Measurements from ENCODE around the gene IGHMBP2. TPM values are rescaled to one million over a fixed set of nuclear protein-coding genes. Genes with fewer than 3 reads are reported as not detected.

The IGHMBP2 gene
- total and polyA plus RNA-seq, 2 of the 8 experiments (the other 6 are each of a cell fraction or from before 2014, with no cell fraction given) = 8.4 to 17.6 TPM

DNA sequence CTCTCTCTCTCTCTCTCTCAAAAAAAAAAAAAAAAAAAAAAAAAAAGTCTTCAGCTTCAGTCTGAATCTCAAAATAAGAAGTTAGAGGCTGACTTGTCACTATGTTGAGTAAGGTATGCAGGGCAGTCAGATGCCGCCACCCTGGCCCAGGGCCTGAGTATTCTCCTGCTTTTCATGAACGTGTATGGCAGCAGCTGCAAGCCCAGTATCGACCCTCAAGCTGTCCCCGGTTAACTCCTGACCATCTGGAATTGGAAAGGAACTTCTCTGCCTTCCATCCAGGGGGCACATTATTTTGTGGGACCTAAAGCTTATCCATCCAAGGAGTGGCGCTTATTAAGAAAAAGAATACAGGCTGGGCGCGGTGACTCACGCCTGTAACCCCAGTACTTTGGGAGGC, 65.7 kb downstream of the IGHMBP2 start:
- no peak overlapping the region for H3K23ac ChIP-seq (ENCODE audit: insufficient read length)
- POLR2A ChIA-PET (ENCODE audit: partially characterized antibody) = no interaction called here
- no peaks in the 10 kb centered on the region for H3K4me1 ChIP-seq (replicated peaks in 1 of 4; ENCODE audit: control insufficient read depth in 3 of 4, insufficient read depth in 4 of 4, low read length in 3 of 4)
- H3K79me2 ChIP-seq (ENCODE audit: control insufficient read depth in 1 of 2, insufficient read depth in 2 of 2, low read length in 2 of 2) = no peaks in the 10 kb centered on the region
- no peak overlapping the region for H2BK120ac ChIP-seq (replicated peaks; ENCODE audit: low read depth, low read length)
- no peak overlapping the region for H2BK20ac ChIP-seq (ENCODE audit: low read length)
- H2AK5ac ChIP-seq (ENCODE audit: low read depth, low read length) = no peak overlapping the region
- H4K20me1 ChIP-seq (replicated peaks in 1 of 2; ENCODE audit: control insufficient read depth in 1 of 2, insufficient read depth in 2 of 2, low read length in 2 of 2) = no peaks in the 10 kb centered on the region
- no peak overlapping the region for H3K4me2 ChIP-seq (ENCODE audit: insufficient read depth in 1 of 2, low read depth in 2 of 2, low read length in 2 of 2)
- DNase-seq (ENCODE audit: low read depth in 1 of 2, low spot score in 2 of 2) (peak in 1 of 2 experiments; percentile 24), FAIRE-seq (no peak)
- no peak overlapping the region for H3K27ac ChIP-seq (ENCODE audit: low read depth, low read length)
- H3K36me3 ChIP-seq (ENCODE audit: control insufficient read depth in 2 of 4, insufficient read depth in 4 of 4, low read length in 3 of 4) = no peaks in the 10 kb centered on the region
- H3K4me3 ChIP-seq (ENCODE audit: extremely low read depth in 1 of 4, insufficient read depth in 2 of 4, low read depth in 3 of 4, low read length in 4 of 4) = no peak overlapping the region
- H3K9me3 ChIP-seq (ENCODE audit: insufficient read depth in 2 of 2, low read depth in 1 of 2, low read length in 1 of 2) = peaks cover 0 to 2% of the 10 kb centered on the region in 2 experiments; a peak in 1 of 4 replicates
- H2AFZ ChIP-seq (ENCODE audit: low read length) = no peak overlapping the region
- H3K18ac ChIP-seq (ENCODE audit: extremely low read depth, low read length) = no peak overlapping the region
- no peak overlapping the region for H3K4ac ChIP-seq (replicated peaks; ENCODE audit: insufficient read length, low read depth, low read length)
- no peak overlapping the region for H3K9ac ChIP-seq (replicated peaks in 1 of 4; ENCODE audit: extremely low read depth in 1 of 4, low read depth in 3 of 4, low read length in 3 of 4)
- H3K27me3 ChIP-seq (replicated peaks in 1 of 4; ENCODE audit: control insufficient read depth in 3 of 4, extremely low read depth in 1 of 4, insufficient read depth in 3 of 4, low read length in 3 of 4) = no peaks in the 10 kb centered on the region; a peak in 1 of 7 replicates
- H2BK12ac ChIP-seq (ENCODE audit: low read depth, low read length) = no peak overlapping the region
- H3K14ac ChIP-seq (ENCODE audit: insufficient read length) = no peak overlapping the region
- H4K91ac ChIP-seq (replicated peaks; ENCODE audit: insufficient read length, low read length) = no peak overlapping the region
- no peaks in the 10 kb centered on the region for H3K79me1 ChIP-seq (ENCODE audit: low read depth, low read length)
- H2BK5ac ChIP-seq (ENCODE audit: low read depth, low read length) = no peak overlapping the region
- CTCF ChIA-PET (ENCODE audit: partially characterized antibody) = interaction anchor here (1.2 to 1.5 kb wide), 5 partner anchors 10 to 79 kb away, joined by 3 to 6 read pairs (median 3); no protein-coding TSS in a partner anchor
- H3K56ac ChIP-seq (replicated peaks; ENCODE audit: insufficient read length, low read depth, low read length) = no peak overlapping the region
- H3K23me2 ChIP-seq (ENCODE audit: low read depth, low read length) = no peaks in the 10 kb centered on the region
- H4K5ac ChIP-seq (ENCODE audit: insufficient read length, low read depth, low read length) = no peak overlapping the region
- H4K8ac ChIP-seq (ENCODE audit: extremely low read depth, insufficient read depth, low read length) = no peak overlapping the region
- no peak overlapping the region for H2BK15ac ChIP-seq (ENCODE audit: low read length)
- WGBS, 2 experiments (ENCODE audit: extremely low coverage in 1 of 2, insufficient coverage in 1 of 2, insufficient read length in 1 of 2, insufficient replicate concordance in 2 of 2, low coverage in 1 of 2, low lambda C conversion rate in 2 of 2, missing lambda C conversion rate in 1 of 2) = 90% methylated on average over 7 of the region's 8 CpGs; no CpG with 5 or more reads in 1 of the 2 experiments
- no peak for TF ChIP-seq GABPA (IDR thresholded peaks at IDR 0.05; ENCODE audit: borderline replicate concordance, insufficient read depth, low read length)
- no peak for TF ChIP-seq RXRA (IDR thresholded peaks at IDR 0.05; ENCODE audit: insufficient read depth, low read depth, low read length)
- no peak for TF ChIP-seq BACH1 (IDR thresholded peaks at IDR 0.05; ENCODE audit: low read length)
- TF ChIP-seq TAF1 (IDR thresholded peaks at IDR 0.05; ENCODE audit: low read depth, low read length) = no peak
- no peak for TF ChIP-seq CHD2 (IDR thresholded peaks at IDR 0.05; ENCODE audit: low read length)
- no peak for TF ChIP-seq NANOG (IDR thresholded peaks at IDR 0.05; ENCODE audit: insufficient read depth, low read depth, low read length, poor library complexity, severe bottlenecking)
- no peak for TF ChIP-seq CEBPB (IDR thresholded peaks at IDR 0.05; ENCODE audit: low read depth, low read length)
- TF ChIP-seq, protein P1, sequence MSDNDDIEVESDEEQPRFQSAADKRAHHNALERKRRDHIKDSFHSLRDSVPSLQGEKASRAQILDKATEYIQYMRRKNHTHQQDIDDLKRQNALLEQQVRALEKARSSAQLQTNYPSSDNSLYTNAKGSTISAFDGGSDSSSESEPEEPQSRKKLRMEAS (IDR thresholded peaks at IDR 0.05) = no peak
- no peak for TF ChIP-seq CTCF (IDR thresholded peaks at IDR 0.05; ENCODE audit: control extremely low read depth in 1 of 3, insufficient read depth in 1 of 3, low read depth in 1 of 3, low read length in 3 of 3)
- TF ChIP-seq TEAD4 (IDR thresholded peaks at IDR 0.05; ENCODE audit: low read depth, low read length) = no peak
- no peak for TF ChIP-seq POLR2AphosphoS5 (IDR thresholded peaks at IDR 0.05; ENCODE audit: low read depth, low read length)
- no peak for TF ChIP-seq MAFK (IDR thresholded peaks at IDR 0.05; ENCODE audit: low read depth, low read length)

Measured in H1 (cell line).